ENCODE data around the gene SPTLC1. TPM values are rescaled to one million over a fixed set of nuclear protein-coding genes. Genes with fewer than 3 reads are reported as not detected.

SPTLC1 gene
- total and polyA plus RNA-seq, 10 of the 15 experiments (the other 5 are each of a cell fraction or from before 2014, with no cell fraction given) = 38.0 to 68.7 (median 52.8) TPM

- ChIA-PET SMC1A (ENCODE audit: uncharacterized antibody, unreplicated experiment) (no interaction called here), POLR2A (no interaction called here), CTCF (no interaction called here), RAD21 (ENCODE audit: unreplicated experiment) (no interaction called here)
- TF ChIP-seq, protein P1, sequence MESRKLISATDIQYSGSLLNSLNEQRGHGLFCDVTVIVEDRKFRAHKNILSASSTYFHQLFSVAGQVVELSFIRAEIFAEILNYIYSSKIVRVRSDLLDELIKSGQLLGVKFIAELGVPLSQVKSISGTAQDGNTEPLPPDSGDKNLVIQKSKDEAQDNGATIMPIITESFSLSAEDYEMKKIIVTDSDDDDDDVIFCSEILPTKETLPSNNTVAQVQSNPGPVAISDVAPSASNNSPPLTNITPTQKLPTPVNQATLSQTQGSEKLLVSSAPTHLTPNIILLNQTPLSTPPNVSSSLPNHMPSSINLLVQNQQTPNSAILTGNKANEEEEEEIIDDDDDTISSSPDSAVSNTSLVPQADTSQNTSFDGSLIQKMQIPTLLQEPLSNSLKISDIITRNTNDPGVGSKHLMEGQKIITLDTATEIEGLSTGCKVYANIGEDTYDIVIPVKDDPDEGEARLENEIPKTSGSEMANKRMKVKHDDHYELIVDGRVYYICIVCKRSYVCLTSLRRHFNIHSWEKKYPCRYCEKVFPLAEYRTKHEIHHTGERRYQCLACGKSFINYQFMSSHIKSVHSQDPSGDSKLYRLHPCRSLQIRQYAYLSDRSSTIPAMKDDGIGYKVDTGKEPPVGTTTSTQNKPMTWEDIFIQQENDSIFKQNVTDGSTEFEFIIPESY (IDR thresholded peaks at IDR 0.05) = no peak
- TF ChIP-seq ZNF207 (IDR thresholded peaks at IDR 0.05; ENCODE audit: borderline replicate concordance) (no peak), ATF7 (IDR thresholded peaks at IDR 0.05; ENCODE audit: low read depth) (no peak), KAT2A (conservative IDR thresholded peaks at IDR 0.05; ENCODE audit: control insufficient read depth, low read depth, low read length) (no peak)
- no peak for DNase-seq (ENCODE audit: low read depth, low spot score)
- in situ Hi-C loops (cut with MboI) = no loop called here
- Histone ChIP-seq H3K9me3 (replicated peaks; ENCODE audit: control insufficient read depth, insufficient read depth, low read length) (no peaks in the 10 kb centered on the region; the same call in 2 of the 3 replicates), H3K9ac (ENCODE audit: control insufficient read depth, insufficient read depth, low read length) (no peak overlapping the region), H3K36me3 (ENCODE audit: control insufficient read depth in 2 of 2, insufficient read depth in 2 of 2, low read length in 1 of 2) (peaks cover 10 to 30% of the 10 kb centered on the region in 2 experiments), H3K27me3 (replicated peaks in 1 of 2; ENCODE audit: control insufficient read depth in 2 of 2, insufficient read depth in 2 of 2, low read length in 1 of 2) (no peaks in the 10 kb centered on the region), H4K20me1 (ENCODE audit: control insufficient read depth, insufficient read depth) (no peaks in the 10 kb centered on the region), H2AFZ (ENCODE audit: control insufficient read depth, low read depth, low read length) (no peak overlapping the region), H3K4me3 (no peak overlapping the region), H3K27ac (ENCODE audit: control insufficient read depth, insufficient read depth) (no peak overlapping the region), H3K79me2 (ENCODE audit: control insufficient read depth, insufficient read depth, low read length) (no peaks in the 10 kb centered on the region), H3K4me2 (ENCODE audit: control insufficient read depth, insufficient read depth) (no peak overlapping the region), H3K4me1 (ENCODE audit: control insufficient read depth, insufficient read depth, low read length) (no peaks in the 10 kb centered on the region)
- no peak for ATAC-seq
- intact Hi-C loops (cut with micrococcal nuclease; ENCODE audit: unreplicated experiment) = no loop called here
- 100% methylated on average over 5 of the region's 5 CpGs for WGBS (ENCODE audit: insufficient coverage, insufficient replicate concordance, low lambda C conversion rate, missing lambda C conversion rate)
- no peak for FAIRE-seq
- BruUV-seq (replicated peaks) = no TSS peak
Observed at GRCh38 chr9:92036411-92036746, 78.8 kb downstream of the SPTLC1 start.

DNA sequence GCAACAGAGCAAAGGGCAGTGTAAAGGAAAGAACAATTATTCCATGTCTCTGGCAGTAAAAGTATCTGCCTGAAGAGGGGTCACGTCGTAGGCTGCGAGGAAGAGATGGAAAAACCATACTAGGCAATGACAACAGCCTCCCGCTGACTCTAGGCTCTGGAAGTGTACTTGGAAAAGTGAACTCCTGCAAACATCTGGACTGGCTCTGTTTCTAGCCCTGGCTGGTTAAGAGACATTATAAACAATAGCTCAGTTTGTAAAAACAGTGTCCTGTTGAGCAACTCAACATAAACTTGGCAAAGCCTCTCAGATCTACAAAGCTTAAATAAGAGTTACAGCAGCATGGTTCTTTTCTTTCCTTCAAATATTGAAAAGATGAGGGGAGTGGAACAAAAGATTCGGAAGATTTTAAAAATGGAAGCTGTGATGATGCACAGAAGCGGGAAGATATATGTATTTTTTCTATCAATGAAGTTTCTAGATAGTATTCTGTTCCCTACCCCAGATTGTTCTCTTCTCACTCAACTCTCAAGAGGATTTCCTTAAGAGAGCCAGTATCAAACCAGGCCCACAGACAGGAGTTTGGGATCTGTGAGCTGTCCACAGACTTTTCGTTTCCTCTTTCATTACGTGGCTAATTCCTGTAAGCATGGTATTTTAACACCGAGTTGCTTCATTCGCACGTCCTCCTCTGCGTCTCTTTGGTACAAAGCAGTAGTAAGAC lies 79.4 kb downstream of the SPTLC1 start:
- FAIRE-seq = no peak
- Histone ChIP-seq H3K79me2 (ENCODE audit: control insufficient read depth, insufficient read depth, low read length) (no peaks in the 10 kb centered on the region), H3K4me2 (ENCODE audit: control insufficient read depth, insufficient read depth) (no peak overlapping the region), H4K20me1 (ENCODE audit: control insufficient read depth, insufficient read depth) (no peaks in the 10 kb centered on the region), H3K9me3 (replicated peaks; ENCODE audit: control insufficient read depth, insufficient read depth, low read length) (no peaks in the 10 kb centered on the region), H3K27ac (ENCODE audit: control insufficient read depth, insufficient read depth) (no peak overlapping the region), H3K9ac (ENCODE audit: control insufficient read depth, insufficient read depth, low read length) (no peak overlapping the region), H2AFZ (ENCODE audit: control insufficient read depth, low read depth, low read length) (no peak overlapping the region), H3K27me3 (replicated peaks in 1 of 2; ENCODE audit: control insufficient read depth in 2 of 2, insufficient read depth in 2 of 2, low read length in 1 of 2) (no peaks in the 10 kb centered on the region), H3K4me3 (no peak overlapping the region), H3K4me1 (ENCODE audit: control insufficient read depth, insufficient read depth, low read length) (no peaks in the 10 kb centered on the region), H3K36me3 (ENCODE audit: control insufficient read depth in 2 of 2, insufficient read depth in 2 of 2, low read length in 1 of 2) (peaks cover 10 to 29% of the 10 kb centered on the region in 2 experiments)
- ChIA-PET SMC1A (ENCODE audit: uncharacterized antibody, unreplicated experiment) (no interaction called here), POLR2A (no interaction called here), RAD21 (ENCODE audit: unreplicated experiment) (no interaction called here), CTCF (no interaction called here)
- in situ Hi-C loops (cut with MboI) = no loop called here
- intact Hi-C loops (cut with micrococcal nuclease; ENCODE audit: unreplicated experiment) = no loop called here
- 92% methylated on average over 12 of the region's 12 CpGs for WGBS (ENCODE audit: insufficient coverage, insufficient replicate concordance, low lambda C conversion rate, missing lambda C conversion rate)
- no peak for ATAC-seq
- no TSS peak for BruUV-seq (replicated peaks)
- DNase-seq (ENCODE audit: low read depth, low spot score) = no peak
- TF ChIP-seq NRF1 (conservative IDR thresholded peaks at IDR 0.05; ENCODE audit: low read depth, low read length) (no peak), BRCA1 (IDR thresholded peaks at IDR 0.05; ENCODE audit: low read depth, low read length) (no peak), KAT2A (conservative IDR thresholded peaks at IDR 0.05; ENCODE audit: control insufficient read depth, low read depth, low read length) (no peak), NFYA (IDR thresholded peaks at IDR 0.05; ENCODE audit: borderline replicate concordance, low read depth, low read length) (no peak)
- TF ChIP-seq, protein P2, sequence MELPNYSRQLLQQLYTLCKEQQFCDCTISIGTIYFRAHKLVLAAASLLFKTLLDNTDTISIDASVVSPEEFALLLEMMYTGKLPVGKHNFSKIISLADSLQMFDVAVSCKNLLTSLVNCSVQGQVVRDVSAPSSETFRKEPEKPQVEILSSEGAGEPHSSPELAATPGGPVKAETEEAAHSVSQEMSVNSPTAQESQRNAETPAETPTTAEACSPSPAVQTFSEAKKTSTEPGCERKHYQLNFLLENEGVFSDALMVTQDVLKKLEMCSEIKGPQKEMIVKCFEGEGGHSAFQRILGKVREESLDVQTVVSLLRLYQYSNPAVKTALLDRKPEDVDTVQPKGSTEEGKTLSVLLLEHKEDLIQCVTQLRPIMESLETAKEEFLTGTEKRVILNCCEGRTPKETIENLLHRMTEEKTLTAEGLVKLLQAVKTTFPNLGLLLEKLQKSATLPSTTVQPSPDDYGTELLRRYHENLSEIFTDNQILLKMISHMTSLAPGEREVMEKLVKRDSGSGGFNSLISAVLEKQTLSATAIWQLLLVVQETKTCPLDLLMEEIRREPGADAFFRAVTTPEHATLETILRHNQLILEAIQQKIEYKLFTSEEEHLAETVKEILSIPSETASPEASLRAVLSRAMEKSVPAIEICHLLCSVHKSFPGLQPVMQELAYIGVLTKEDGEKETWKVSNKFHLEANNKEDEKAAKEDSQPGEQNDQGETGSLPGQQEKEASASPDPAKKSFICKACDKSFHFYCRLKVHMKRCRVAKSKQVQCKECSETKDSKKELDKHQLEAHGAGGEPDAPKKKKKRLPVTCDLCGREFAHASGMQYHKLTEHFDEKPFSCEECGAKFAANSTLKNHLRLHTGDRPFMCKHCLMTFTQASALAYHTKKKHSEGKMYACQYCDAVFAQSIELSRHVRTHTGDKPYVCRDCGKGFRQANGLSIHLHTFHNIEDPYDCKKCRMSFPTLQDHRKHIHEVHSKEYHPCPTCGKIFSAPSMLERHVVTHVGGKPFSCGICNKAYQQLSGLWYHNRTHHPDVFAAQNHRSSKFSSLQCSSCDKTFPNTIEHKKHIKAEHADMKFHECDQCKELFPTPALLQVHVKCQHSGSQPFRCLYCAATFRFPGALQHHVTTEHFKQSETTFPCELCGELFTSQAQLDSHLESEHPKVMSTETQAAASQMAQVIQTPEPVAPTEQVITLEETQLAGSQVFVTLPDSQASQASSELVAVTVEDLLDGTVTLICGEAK (IDR thresholded peaks at IDR 0.05; ENCODE audit: borderline replicate concordance) = no peak
- TF ChIP-seq, protein P3, sequence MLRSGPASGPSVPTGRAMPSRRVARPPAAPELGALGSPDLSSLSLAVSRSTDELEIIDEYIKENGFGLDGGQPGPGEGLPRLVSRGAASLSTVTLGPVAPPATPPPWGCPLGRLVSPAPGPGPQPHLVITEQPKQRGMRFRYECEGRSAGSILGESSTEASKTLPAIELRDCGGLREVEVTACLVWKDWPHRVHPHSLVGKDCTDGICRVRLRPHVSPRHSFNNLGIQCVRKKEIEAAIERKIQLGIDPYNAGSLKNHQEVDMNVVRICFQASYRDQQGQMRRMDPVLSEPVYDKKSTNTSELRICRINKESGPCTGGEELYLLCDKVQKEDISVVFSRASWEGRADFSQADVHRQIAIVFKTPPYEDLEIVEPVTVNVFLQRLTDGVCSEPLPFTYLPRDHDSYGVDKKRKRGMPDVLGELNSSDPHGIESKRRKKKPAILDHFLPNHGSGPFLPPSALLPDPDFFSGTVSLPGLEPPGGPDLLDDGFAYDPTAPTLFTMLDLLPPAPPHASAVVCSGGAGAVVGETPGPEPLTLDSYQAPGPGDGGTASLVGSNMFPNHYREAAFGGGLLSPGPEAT (IDR thresholded peaks at IDR 0.05; ENCODE audit: low read depth) = no peak

All from GM12878 (cell line).